ENCODE results near the gene C17orf107. TPM values are rescaled to one million over a fixed set of nuclear protein-coding genes. Genes with fewer than 3 reads are reported as not detected.

Gene C17orf107
- total RNA-seq, 1 donor from 2014 or later, result 2.7 TPM

DNA sequence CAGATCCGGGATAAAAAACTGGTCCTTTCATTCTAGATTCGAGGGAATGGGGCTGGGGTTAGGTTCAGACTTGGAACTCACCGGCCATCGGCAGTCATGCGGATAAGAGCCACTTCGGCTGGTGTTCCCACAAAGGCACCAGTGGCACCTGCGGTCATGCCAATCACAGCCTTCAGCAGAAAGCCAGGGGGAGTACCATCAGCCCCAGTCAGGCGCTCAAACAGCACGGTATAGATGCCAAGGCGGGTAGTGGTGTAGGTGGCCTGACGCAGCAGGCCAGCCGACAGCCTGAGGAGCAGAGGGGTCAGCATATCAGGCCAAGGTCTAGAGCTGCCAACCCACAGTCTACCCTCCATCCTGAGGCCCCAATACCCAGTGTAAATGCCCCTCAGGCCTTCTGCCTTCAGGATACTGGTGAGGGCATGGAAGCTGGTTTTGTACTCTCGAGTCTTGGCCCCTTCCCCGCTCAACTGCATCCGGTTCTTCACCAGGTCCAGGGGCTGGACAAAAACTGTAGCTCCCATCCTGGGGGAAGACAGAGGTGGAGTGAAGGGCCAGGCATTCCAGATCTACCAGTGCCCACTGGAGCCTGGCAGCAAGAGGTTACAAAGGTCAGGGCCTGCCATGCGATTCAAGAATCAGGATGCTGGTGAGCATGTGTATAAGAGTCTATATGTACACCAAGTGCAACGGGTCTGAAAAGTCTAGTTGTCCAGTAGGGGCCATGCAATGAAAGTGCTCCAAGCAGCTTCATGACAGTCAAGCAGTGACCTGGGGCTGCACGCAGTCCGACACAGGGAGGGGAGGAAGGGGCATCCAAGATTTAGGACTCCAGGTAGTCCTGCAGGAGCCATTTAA is 39.6 kb downstream of the C17orf107 start:
- H3K27ac ChIP-seq, result peak overlapping the region; percentile 91
- peaks cover 34% of the 10 kb centered on the region for H3K36me3 ChIP-seq
- peak overlapping the region; percentile 98 for H3K4me3 ChIP-seq
- H3K27me3 ChIP-seq, result no peaks in the 10 kb centered on the region
- ATAC-seq (no peak), DNase-seq (no peak)
- peaks cover 44% of the 10 kb centered on the region for H3K4me1 ChIP-seq
- intact Hi-C loops (cut with DNase I), result no loop called here
- H3K9me3 ChIP-seq, result no peaks in the 10 kb centered on the region
- TF ChIP-seq, protein P1, sequence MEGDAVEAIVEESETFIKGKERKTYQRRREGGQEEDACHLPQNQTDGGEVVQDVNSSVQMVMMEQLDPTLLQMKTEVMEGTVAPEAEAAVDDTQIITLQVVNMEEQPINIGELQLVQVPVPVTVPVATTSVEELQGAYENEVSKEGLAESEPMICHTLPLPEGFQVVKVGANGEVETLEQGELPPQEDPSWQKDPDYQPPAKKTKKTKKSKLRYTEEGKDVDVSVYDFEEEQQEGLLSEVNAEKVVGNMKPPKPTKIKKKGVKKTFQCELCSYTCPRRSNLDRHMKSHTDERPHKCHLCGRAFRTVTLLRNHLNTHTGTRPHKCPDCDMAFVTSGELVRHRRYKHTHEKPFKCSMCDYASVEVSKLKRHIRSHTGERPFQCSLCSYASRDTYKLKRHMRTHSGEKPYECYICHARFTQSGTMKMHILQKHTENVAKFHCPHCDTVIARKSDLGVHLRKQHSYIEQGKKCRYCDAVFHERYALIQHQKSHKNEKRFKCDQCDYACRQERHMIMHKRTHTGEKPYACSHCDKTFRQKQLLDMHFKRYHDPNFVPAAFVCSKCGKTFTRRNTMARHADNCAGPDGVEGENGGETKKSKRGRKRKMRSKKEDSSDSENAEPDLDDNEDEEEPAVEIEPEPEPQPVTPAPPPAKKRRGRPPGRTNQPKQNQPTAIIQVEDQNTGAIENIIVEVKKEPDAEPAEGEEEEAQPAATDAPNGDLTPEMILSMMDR (IDR thresholded peaks at IDR 0.05), result no peak

DNA sequence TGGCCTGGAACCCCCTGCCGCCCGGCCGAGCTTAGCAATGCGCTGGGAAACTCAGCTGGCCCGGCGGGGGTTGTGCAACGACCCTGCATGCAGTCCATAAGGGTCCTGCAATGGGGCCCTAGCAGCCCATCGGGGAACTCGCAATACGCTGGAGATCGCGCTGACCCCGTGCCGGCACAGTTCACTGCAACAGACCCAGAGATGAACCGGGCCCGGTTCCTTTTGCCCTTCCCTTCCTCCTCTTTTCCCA is 40.1 kb downstream of the C17orf107 start:
- H3K27ac ChIP-seq, result peak overlapping the region; percentile 91
- peaks cover 44% of the 10 kb centered on the region for H3K4me1 ChIP-seq
- no peaks in the 10 kb centered on the region for H3K27me3 ChIP-seq
- ATAC-seq, result no peak
- DNase-seq, result peak; percentile 78
- TF ChIP-seq, protein P1 (IDR thresholded peaks at IDR 0.05), result no peak
- peaks cover 38% of the 10 kb centered on the region for H3K36me3 ChIP-seq
- no peaks in the 10 kb centered on the region for H3K9me3 ChIP-seq
- intact Hi-C loops (cut with DNase I), result no loop called here
- peak overlapping the region; percentile 98 for H3K4me3 ChIP-seq

DNA sequence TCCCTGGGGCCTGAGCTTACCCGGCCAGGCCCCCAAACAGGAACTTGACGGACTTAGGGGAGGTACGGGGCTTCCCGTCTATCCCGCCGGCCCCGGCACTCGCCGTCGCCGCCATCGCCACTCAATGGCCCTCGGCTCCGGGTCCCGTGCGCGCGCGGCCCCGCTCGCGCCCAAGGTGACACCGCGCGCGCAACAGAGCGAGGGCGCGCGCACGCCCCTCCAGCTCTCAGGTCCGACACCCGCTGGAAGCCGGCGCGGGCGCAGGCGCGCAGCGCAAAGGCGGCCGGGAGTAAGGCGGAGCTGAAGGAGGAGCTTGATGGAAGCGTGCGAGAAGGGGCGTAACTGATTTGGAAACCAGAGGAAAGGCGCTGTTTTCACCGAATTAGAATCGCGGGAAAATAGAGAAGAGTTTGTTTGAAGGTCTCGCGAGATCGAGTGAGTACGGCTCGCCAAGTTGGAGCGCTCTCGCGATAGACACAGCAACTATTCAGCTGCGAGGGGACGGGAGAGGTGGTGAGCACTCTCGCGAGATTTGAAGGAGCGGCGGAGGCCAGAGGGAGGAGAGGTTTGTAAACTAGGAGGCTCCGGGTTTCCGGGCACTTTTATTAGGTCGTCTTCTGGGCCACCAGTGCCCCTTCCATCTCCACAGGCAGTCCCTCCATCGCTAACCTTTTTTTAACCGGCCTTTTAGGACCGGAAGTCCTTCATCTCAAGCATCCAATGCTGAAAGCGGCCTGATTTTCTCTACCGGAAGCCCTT is 40.6 kb downstream of the C17orf107 start, which contains the start of the genes RNF167 and SLC25A11:
Gene RNF167 (plus strand): TSS at position 473 of the 759 bp plus-strand sequence. CDS start 642 bp downstream, outside the sequence.
Gene SLC25A11 (minus strand): TSS at position 251 of the 759 bp plus-strand sequence. CDS start 136 bp downstream, at position 115.
- DNase-seq (peak; percentile 97), ATAC-seq (peak; percentile 95)
- Histone ChIP-seq H3K27me3 (no peaks in the 10 kb centered on the region), H3K9me3 (no peaks in the 10 kb centered on the region), H3K4me1 (peaks cover 50% of the 10 kb centered on the region), H3K4me3 (peak within 1 kb of the TSS; percentile 98), H3K27ac (peak within 1 kb of the TSS; percentile 91), H3K36me3 (peaks cover 43% of the 10 kb centered on the region)
- TF ChIP-seq, protein P1 (IDR thresholded peaks at IDR 0.05), result no peak
- intact Hi-C loops (cut with DNase I), result no loop called here

DNA sequence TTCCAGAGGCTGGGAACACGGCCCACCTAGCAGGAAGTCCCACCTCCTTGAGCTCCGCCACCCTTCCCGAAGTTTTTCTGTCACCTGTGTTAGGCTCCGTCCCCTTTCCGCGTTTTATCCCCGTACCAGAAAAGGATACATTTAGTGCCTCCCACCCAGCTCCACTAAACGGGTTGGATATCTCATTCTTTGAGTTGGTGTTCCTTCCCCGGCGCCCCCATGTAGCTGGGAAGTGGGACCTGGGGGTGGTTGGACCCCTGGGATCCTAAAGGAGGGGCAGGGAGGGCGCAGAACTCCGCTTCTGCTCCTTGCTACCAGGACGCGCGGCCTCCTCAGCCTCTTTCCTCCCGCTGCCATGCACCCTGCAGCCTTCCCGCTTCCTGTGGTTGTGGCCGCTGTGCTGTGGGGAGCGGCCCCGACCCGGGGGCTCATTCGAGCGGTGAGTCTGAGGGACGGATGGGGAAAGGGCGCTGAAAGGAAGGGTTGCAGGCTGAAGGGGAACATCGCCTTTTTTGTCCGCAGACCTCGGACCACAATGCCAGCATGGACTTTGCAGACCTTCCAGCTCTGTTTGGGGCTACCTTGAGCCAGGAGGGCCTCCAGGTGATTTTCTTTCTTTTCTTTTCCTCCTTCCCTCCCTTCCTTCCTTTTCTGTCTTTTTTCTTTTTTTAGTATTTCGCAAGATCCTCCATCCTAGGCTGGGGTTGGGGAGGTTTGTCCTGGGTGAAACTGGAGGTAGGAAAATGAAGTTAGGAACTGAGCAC is 41.4 kb downstream of the C17orf107 start:
- no peaks in the 10 kb centered on the region for H3K9me3 ChIP-seq
- H3K27me3 ChIP-seq, result no peaks in the 10 kb centered on the region
- peaks cover 51% of the 10 kb centered on the region for H3K36me3 ChIP-seq
- peaks cover 57% of the 10 kb centered on the region for H3K4me1 ChIP-seq
- peak overlapping the region; percentile 98 for H3K4me3 ChIP-seq
- TF ChIP-seq, protein P1 (IDR thresholded peaks at IDR 0.05), result no peak
- intact Hi-C loops (cut with DNase I), result no loop called here
- H3K27ac ChIP-seq, result peak overlapping the region; percentile 91
- ATAC-seq, result peak; percentile 59
- peak; percentile 68 for DNase-seq

DNA sequence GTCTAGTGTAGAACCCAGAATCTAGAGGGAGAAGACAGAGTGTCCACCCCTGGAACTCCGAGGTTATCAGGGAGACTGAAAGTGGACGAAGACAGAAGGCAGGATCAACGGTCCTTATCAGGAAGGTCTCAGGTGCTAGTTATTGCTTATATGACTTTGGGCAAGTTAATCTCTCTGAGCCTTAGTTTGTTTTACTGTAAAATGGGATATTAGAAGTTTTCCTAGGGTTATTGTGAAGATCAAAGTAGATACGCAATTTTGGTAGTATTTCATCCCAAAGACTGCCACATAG is 41.9 kb downstream of the C17orf107 start:
- no peak for ATAC-seq
- Histone ChIP-seq H3K27ac (peak overlapping the region; percentile 91), H3K9me3 (no peaks in the 10 kb centered on the region), H3K4me3 (peak overlapping the region; percentile 98), H3K4me1 (peaks cover 62% of the 10 kb centered on the region), H3K27me3 (no peaks in the 10 kb centered on the region), H3K36me3 (peaks cover 56% of the 10 kb centered on the region)
- no peak for DNase-seq
- TF ChIP-seq, protein P1 (IDR thresholded peaks at IDR 0.05), result no peak
- intact Hi-C loops (cut with DNase I), result no loop called here

Measured in upper lobe of right lung (tissue), 1 donor.